Stimulated activated CD4-positive, alpha-beta T cell treated with anti-CD3 and anti-CD28 coated beads, TNF-alpha, amount 100 ng/mL, for 4 hours (primary cell): ENCODE data around the gene BLACAT1.
A peak's percentile ranks its signal among the peaks of the same experiment; 100 is the strongest.

Experiments used
- DNase-seq, 3 experiments: peaks; one replicate each; pipeline ENCODE4 v3.0.0-alpha.2; 2020; ENCODE audit warnings: low read depth in 3 of 3

BLACAT1 gene

GRCh38 chr1:205456868-205457745, 1.3 kb upstream of the BLACAT1 start:
- no peak for DNase-seq

GRCh38 chr1:205456383-205456867, 580 bp upstream of the BLACAT1 start:
- DNase-seq, result no peak

GRCh38 chr1:205454903-205455335, 926 bp downstream of the BLACAT1 start:
- no peak for DNase-seq

- DNase-seq, result no peak
Observed at GRCh38 chr1:205453466-205453865, 2.4 kb downstream of the BLACAT1 start.

GRCh38 chr1:205452933-205453332, 2.9 kb downstream of the BLACAT1 start:
- no peak for DNase-seq

GRCh38 chr1:205452364-205452763, 3.5 kb downstream of the BLACAT1 start:
- no peak for DNase-seq

GRCh38 chr1:205451759-205452164, 4.1 kb downstream of the BLACAT1 start:
- no peak for DNase-seq

- DNase-seq, result no peak
Observed at GRCh38 chr1:205451202-205451601, 4.6 kb downstream of the BLACAT1 start.

- DNase-seq, result no peak
Observed at GRCh38 chr1:205450448-205450847, 5.4 kb downstream of the BLACAT1 start.

- peak in 1 of 3 experiments; percentile 19 for DNase-seq
Observed at GRCh38 chr1:205449750-205450443, 5.9 kb downstream of the BLACAT1 start.

- DNase-seq, result no peak
Observed at GRCh38 chr1:205449254-205449749, 6.5 kb downstream of the BLACAT1 start.

- DNase-seq, result no peak
Observed at GRCh38 chr1:205448540-205449253, 7.1 kb downstream of the BLACAT1 start.

GRCh38 chr1:205447457-205448341, 8.1 kb downstream of the BLACAT1 start:
- DNase-seq, result no peak

GRCh38 chr1:205446828-205447227, 9.0 kb downstream of the BLACAT1 start:
- no peak for DNase-seq

GRCh38 chr1:205445646-205445935, 10.3 kb downstream of the BLACAT1 start:
- no peak for DNase-seq

- no peak for DNase-seq
Observed at GRCh38 chr1:205444931-205445645, 10.8 kb downstream of the BLACAT1 start.

- no peak for DNase-seq
Observed at GRCh38 chr1:205444300-205444930, 11.4 kb downstream of the BLACAT1 start.

- no peak for DNase-seq
Observed at GRCh38 chr1:205443585-205444299, 12.1 kb downstream of the BLACAT1 start.

- no peak for DNase-seq
Observed at GRCh38 chr1:205442051-205442725, 13.7 kb downstream of the BLACAT1 start.
